ENCODE data around the gene SRGAP2.
"Not testable (repeated sequence)": the region's sequence is repeated elsewhere in the genome, so short reads cannot be mapped to it uniquely, and the experiment has no call there.

SRGAP2 gene

DNA sequence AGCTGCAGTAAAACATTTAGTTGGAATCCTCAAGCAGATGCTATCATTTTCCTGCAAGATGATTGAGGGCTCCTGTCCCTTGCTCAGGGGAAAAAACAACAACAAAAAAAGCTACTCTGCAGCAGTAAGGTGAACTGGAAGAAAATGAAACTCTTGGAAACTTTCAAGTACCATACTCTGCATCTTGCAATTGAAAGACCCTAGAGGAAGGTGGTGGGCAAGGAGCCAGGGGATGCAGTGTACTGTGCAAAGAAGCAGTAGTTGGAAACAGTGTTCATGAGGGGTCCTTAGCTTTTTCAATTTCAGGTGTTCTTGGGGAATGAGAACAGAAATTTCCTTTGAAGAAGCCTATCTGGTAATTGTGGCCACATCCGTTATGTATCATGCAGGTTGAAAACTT is 7.5 kb downstream of the SRGAP2 start:
- not testable (repeated sequence) for DNase-seq

DNA sequence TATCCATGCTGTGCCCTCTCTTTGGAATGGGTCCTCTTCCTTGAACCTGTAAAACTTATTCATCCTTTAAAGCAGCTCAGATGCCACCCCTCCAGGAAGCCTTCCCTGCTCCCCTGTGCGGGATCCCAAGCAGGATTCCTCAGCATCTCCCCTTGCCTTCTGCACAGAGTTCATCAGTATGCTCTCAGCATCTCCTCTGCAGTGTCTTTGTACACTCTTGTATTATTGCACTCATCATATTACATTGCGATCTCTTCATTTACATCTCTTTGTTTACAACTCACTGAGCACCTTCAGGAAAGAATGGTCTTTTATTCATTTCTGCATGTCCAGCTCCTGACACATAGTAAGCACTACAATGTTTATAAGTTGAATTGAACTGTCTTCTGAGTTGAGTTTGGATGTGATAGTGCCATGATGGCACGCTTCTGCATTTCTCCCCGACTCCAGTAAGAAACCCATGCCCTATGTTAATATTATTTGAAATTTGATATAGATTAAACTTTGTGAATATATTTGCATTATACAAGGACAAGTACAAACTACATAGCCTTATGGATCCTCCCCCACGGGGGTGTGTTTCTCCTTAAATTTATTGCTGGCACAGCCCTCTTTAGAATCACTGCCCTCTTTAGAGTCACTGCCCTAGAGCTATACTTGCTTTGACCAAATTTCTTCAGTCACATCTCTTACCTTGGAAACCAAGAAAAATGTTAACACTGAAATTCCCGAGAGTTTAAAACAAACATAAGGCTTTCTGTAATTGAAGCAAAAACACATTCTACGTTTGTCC is 12.5 kb downstream of the SRGAP2 start:
- DNase-seq: not testable (repeated sequence)

DNA sequence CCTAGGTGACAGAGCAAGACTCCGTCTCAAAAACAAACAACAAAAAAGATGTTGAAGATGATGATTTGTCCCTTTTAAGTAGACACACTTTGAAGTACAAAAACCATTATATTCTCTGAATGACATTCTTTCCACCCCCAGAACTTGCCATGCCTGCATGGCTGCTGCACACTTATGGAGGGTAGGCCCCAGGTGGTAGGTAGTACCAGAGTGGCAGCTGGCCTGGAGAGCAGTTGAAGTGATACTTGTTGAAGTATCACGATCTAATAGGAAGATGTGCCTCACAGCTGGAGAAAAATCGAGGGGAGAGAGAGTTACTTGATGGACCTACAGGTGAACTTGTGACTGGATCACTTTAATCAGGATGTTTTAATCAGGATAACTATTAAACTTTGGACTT is 14.9 kb downstream of the SRGAP2 start:
- not testable (repeated sequence) for DNase-seq

DNA sequence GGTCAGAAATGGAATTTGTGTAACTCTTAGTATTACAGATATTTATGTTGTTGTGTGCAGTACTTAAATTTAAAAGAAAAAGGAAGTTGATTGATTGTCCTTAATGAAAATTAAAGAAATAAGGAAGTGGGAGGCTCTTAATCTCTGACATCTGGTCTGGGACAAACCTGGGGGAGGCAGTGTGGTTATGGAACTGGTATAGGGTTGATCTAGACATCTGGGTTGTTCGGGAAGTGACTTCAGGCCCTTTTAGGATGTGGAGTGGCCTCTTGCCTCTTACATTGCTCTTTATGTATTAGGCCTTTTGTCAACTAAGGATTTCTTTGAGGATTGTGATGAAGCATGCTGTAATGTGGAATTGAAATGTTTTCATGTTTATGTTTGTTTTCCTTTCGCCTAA is 15.4 kb downstream of the SRGAP2 start:
- DNase-seq: not testable (repeated sequence)

DNA sequence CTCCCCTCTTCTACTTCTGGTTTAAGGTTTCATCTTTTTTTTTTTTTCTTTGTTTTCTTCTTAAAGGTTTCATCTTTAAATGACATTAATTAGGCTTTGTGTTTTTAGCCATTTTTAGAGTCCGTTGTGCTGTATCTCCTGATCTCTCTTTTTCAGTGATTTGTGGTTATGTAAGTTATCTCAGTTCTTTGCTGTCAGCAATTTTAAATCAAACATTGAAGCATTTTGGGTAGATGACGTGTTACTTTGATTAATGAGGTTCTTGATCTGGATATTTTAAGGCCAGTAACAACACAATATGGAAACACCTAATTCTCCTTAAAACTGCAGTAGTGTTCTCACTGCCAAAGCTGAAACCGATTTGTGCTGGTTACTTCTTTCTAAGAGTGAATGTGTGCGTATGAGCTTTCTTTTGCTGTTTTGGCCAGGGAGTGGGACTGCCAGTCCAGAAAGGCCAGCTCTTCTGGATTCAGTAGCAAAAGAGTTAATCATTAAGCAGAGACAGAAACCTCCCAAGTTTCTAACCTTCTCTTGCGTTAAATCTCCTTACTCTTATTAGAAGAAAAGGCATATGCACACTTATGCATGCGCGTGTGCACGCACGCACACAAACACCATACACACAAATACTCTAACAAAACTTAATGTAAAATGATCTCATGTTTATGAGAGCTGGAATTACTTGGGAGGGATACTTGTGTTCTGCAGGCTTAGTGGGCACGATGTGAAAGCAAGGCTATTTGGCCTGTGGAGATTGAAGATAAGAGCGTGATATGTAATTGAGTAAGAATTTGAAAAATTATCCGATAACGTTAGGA is 16.4 kb downstream of the SRGAP2 start:
- DNase-seq: not testable (repeated sequence)

DNA sequence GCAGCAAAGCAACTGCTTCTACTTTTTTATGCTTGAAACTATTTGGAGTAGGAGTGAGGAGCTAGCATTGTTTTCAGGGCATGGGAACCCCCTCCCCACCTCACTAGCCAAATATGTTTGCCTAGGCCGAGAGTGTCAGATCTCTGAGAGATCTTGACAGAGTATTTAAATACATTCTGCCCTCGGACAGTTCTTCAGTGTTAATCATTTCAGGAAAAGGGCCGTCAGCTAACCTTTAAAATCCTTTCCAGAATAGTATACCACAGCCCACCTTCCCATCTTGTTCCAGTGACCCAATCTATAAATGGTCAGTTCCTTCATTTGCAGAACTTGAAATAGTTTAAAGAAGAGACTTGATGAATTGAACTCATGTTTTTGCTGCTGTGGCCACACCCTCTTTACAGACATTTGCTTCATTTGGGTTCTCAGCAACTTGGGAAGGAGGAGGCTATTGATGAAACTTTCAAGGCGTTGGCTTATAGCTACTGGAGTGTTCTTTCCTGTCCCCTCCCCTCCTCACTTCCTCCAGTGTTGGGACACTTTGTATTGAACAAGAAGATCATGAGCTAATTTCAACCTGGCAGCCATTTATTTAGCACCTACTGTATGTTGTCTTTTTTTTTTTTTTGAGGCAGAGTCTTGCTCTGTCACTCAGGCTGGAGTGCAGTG is 17.1 kb downstream of the SRGAP2 start:
- not testable (repeated sequence) for DNase-seq

DNA sequence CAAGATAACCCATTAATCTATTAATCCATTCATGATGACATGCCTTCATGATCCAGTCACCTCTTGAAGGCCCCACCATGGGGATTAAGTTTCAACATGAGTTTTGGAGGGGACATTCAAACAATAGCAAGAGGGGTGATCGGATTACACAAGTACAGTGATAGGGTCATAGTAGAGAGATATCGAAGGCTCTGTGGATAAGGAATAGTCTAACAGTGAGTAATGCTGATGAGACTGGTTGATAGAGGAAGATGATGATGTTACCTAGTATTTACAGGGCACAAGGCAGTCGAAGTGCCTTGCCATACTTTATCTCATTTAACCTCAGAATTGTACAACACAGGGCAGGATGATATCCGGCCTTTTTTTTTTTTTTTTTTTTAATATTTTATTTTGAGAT is 18.2 kb downstream of the SRGAP2 start:
- DNase-seq: not testable (repeated sequence)

DNA sequence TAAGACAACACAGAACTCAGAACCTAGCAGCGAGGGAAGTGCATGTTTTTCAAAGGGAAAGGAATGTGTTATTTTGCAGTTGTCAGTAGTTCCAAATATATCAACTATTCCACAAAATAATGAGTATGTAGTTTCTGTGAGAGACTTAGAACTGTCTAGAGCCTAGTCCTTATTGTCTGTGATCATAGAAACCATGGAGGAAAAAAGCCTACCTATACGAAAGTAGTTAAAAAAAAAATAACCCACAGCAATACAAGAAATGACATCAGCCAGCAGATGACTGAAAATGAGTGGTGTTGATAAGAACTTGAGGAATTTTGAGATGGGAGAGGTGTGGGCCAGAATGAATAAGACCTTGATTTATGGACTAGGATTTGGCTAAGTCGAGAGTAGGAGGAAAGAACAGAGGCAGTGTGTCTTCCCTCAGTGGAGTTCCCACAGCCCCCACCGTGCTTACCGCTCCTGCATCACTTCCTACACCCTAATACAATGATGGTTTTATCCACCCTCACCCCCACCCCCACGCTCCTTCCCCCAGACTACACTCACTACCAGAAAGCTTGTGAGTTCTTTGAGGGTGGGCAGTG is 20.9 kb downstream of the SRGAP2 start:
- DNase-seq: not testable (repeated sequence)

DNA sequence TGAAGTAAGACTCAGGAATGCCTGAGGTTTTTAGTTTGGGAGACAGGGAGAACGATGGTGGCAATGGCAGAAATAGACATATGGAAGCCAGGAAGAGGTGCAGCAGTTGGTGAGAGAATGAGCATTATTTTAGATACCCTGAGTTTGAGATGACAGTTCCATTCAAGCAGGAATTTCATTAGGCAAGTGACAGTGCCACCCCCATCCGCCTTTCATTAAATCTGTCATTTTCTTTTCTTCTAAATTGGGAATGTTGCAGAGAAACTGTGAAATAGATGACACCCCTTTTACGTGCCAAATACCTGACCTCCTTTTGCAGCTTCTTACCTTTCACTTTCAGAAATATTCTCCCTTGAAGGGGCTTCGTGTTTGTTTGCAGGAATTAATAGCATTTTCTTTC is 22.0 kb downstream of the SRGAP2 start:
- not testable (repeated sequence) for DNase-seq

DNA sequence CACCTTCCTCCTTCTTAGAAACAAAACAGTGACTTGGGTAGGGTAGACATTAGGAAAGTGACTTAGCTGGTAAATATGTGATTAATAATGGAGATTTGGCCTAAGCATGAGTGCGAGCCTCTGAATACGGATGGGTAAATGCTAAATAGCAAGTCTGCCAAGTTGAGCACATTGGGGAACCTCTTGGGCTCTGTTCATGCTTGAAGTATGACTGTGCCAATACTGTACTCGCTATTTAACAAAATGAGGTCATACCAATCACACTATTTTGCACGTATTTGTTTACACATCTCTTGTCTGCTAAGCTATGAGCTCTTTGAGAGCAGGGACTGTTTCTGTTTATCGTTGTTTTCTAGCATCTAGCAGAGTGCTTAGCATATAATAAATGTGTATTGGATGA is 23.5 kb downstream of the SRGAP2 start:
- not testable (repeated sequence) for DNase-seq

DNA sequence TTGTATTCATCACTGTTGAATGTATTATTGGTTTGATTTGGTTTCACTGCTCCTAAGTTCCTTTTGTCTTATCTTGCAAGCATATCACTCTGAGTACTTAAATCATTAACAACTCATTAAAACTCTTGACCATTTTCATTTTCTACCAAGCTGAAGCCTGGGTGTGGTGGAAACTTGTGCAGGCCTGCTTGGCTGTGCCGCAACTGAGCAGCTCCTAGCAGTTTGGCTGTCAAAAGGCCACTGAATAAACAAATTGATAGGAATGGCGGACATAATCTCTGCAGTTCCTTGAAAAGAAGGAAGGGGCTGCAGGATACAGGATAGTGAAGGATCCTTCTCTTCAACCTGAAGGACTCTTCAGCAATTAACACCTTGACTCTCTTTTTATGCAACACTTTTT is 25.9 kb downstream of the SRGAP2 start:
- not testable (repeated sequence) for DNase-seq

DNA sequence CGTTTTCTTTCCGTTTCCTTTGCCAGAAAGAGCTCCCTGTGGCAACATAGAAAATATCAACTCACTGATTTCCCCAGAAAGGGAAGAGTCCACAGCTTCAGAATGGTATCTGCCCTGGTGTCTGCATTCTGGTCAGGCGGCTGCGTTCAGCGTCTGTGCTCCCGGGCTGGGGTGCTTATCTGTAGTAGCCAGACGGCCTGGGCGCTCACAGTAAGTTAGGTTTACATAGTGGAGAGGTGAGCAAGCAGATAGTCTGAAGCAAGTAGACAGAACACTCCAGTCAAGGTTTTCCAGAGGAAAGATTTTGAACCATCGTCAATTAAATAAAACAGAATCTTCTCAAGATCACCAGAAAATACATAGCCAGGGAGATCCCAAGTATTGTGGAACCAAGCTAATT is 28.6 kb downstream of the SRGAP2 start:
- not testable (repeated sequence) for DNase-seq

DNA sequence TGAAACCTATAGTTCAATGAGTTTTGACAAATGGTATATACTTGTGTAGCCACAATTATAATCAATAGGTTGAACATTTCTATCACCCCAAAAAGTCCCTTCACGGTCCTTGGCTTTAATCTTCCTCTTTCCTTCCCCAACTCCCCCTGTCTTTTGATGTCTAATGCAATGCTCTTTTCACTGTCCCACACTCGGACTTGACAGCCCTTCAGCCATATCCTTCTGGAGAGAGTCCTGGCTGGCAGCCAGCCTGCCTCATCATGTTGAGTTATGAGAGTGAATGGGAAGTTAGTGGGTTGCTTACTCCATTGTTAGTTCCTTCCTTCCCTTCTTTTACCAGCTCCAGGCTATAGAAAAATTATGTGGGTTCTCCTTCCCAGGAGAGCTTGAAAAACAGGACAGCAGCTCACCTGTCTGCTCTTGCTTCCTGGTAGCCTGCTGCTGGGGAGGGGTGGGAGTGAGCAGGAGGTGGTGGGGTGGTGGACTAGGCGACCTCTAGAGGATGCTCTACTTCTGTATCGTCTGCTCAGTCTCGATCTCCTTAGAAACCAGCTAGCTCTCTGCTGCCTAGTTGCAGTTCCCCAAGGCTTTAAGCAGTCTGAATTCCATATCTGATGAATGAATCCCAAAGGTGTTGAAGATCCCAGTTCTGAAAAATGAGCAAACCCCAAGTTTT is 29.8 kb downstream of the SRGAP2 start:
- not testable (repeated sequence) for DNase-seq

DNA sequence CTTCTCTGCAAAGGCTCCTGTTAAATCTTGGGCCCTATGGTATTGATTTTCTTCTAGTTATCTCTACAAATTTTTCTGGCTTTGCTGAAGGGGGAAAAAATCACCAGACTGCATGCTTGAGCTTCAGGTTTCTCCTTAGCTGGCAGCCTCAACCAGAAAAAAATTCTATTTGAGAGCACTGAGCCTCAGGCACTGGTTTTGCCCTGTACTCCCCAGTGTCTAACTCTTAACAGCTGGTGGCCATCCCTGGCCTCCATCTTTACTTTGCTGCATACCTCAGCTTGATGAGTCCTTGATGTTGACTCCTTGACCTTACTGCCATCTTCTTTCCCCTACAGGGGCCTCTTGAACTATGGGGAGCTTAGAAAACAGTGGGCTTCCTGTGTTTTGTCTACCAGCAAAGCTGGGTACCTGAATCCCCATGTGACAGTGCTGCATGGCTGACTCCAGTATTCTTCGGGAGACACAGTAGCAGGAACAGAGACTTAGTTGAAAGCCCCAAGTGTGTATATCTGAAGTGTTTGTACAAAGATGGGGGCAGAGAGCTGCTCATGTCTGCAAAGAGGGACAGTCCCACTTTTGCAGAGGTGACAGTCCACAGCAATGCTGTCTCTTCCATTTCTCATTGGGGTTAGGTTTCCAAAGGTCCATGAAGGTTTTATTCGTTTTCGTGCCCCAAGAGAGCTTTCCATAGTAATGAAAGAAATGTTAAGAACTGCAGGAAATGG is 31.0 kb downstream of the SRGAP2 start:
- DNase-seq: not testable (repeated sequence)

DNA sequence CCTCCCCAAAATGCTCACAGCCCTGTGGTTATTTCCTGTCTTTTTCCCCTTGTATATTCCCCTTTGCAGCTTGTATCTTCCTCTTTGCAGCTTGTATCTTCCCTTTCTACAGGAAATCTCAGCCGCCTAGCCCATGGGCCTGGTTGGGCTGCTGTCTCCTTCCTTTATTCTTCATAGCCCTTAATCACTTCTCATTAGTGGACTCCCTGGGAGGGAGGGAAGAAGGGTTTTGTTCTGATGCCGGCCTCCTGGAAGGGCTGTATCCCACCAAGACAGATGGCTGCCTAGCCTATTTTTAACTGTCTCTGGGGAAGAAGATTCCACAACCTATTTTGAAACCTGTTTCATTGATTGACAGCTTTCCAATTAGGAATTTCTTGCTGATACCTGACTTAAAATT is 31.8 kb downstream of the SRGAP2 start:
- not testable (repeated sequence) for DNase-seq

DNA sequence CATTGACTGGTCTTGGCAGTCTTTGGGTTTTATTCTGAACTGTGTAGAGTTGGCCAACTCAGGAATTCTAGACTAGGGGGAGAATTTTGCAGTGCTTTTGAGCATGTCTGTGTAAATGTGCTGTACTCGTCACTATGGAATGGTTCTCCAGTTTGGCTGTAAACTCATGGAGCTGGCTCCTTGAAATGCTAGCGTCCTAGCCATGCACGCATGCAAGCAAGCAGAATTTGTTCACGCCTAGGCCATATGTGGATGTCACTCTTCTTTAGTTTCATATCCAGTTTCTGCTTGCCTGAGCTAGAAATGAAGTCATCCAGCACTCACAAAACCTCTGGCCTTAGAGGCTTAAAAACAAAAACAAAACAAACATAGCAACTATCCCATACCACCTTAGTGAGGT is 36.9 kb downstream of the SRGAP2 start:
- DNase-seq: not testable (repeated sequence)

DNA sequence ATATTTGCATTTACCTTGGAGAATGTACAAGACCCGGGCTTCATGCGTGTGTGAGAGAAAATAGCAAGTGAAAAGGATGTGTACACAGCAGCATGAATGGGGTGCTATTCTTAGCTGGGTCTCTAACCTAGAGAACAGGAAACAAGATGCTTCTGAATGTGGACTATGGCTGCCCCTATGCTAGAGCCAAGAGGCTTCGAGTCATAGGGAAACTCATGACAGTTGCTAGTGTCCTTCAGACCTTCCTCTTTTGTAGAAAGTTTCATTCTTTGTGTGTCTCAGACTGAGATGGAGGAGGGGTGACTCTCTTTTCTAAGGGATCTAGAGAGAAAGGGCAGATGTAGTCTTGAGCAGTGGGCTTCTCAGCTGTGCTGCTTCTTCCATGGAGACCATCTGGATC is 40.0 kb downstream of the SRGAP2 start:
- DNase-seq: not testable (repeated sequence)

DNA sequence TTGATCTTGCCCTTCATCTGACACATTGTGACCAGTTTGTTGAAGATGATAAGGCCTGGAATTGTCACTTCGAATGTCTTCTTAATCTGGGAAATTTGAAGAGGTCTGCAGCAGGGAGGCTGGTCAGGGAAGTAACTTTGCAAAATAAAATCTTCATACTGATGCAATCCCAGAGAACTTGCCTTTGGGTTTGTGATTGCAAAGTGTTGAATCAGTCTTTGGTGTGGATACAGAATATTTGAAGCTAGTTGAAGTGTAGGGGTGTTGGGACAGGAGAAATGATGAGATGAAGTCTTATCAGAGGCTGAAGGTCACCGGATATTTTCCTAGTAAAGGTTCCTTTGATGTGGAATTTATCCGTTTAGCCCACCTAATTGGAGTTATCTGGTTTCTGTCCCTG is 42.1 kb downstream of the SRGAP2 start:
- DNase-seq: not testable (repeated sequence)

DNA sequence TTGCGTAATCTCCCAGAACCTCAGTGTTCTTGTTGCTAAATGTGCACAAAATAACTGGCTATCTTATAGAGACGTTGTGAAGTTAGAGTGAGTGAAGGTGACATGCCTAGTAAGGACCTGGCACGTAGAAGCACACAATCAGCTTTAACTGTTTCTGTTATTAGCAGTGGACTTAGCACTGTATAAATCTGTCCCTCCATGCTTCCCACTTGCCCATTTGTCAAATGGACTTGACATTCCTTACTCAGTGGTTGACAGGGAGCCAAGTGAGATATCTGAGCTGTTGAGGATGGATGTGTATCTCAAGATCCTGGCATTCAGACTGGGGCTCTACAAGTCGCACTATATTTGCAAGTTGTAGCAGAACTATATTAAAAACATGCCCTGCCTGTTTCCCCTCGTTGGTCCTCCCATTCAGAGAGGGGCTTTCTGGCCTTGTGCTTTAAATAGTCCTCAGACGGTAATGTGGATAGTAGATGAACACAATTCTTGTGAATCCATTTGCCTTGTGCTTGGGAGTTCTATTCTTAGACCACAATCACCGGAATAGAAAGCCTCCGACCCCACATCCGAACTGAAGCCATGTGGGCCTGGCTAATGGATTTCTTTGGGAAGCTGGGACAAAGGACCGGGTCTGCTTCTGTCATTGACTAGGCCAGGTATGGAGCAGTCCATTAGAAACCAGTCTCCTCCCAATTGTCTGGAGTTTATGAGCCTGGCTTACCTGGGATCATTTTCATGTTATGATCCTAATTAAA is 43.0 kb downstream of the SRGAP2 start:
- not testable (repeated sequence) for DNase-seq

DNA sequence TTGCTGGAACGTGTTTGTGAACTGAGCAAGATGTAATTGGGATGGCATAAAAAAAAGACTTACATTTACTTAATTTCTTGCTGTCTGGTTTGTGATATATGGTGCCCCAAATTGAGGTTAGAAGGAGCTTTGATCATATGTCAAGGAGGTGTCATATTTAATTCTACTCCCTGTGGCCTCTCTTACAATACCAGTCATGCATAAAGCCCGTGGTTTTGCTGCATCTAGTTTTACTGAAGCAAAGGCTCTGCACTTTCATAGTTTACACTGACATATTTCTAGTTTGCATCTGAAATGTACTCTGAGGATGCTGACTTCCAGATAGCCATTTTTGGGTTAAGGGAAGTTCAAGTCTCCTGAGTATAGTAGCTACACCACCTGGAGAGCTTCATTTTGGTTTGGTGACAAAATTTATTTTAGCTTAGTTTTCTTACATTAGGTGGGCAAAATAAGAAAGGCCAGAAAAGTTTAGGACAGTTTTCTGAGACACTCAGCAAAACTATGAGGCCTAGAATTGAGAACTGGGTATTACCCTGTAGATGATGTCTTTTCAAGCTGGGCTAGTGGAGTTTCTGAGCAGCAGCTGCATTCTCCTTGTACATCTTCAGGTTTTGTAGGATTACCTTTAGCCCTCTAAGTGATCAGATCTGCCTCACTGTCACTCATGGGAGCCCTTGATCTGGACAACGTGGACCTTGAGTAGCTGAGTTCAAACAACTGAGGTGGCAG is 47.8 kb downstream of the SRGAP2 start:
- not testable (repeated sequence) for DNase-seq
